ENCODE data around the gene TTC9.

The TTC9 gene

GRCh38 chr14:70670992-70671651, 29.4 kb downstream of the TTC9 start:
- Histone ChIP-seq H3K36me3 (ENCODE audit: control insufficient read depth, low read length) (peaks cover 83% of the 10 kb centered on the region), H3F3A (ENCODE audit: control insufficient read depth, insufficient read depth) (peaks cover 14% of the 10 kb centered on the region), H3K4me1 (ENCODE audit: control insufficient read depth, low read length) (peaks cover 48% of the 10 kb centered on the region), H3K27ac (ENCODE audit: low read depth, low read length) (no peak overlapping the region), H3K27me3 (ENCODE audit: control insufficient read depth, low read length) (no peaks in the 10 kb centered on the region), H3K4me3 (ENCODE audit: low read length) (no peak overlapping the region), H4K20me1 (ENCODE audit: control insufficient read depth, insufficient read depth, low read depth, low read length) (no peaks in the 10 kb centered on the region), H3K79me2 (ENCODE audit: control insufficient read depth, low read length) (peaks cover 44% of the 10 kb centered on the region), H3K9me2 (replicated peaks; ENCODE audit: control insufficient read depth, low read length) (no peaks in the 10 kb centered on the region), H3K9me3 (ENCODE audit: control insufficient read depth, insufficient read depth, low read length) (no peaks in the 10 kb centered on the region), H3K4me2 (ENCODE audit: low read length) (no peak overlapping the region)
- TF ChIP-seq CTCF (IDR thresholded peaks at IDR 0.05; ENCODE audit: low read depth, low read length, poor library complexity, severe bottlenecking) = no peak
- no peak for TF ChIP-seq EZH2phosphoT487 (IDR thresholded peaks at IDR 0.05; ENCODE audit: borderline replicate concordance, low read length)

GRCh38 chr14:70671652-70672644, 30.2 kb downstream of the TTC9 start:
- TF ChIP-seq CTCF (IDR thresholded peaks at IDR 0.05; ENCODE audit: low read depth, low read length, poor library complexity, severe bottlenecking) (no peak), EZH2phosphoT487 (IDR thresholded peaks at IDR 0.05; ENCODE audit: borderline replicate concordance, low read length) (no peak)
- H3K9me3 ChIP-seq (ENCODE audit: control insufficient read depth, insufficient read depth, low read length) = no peaks in the 10 kb centered on the region
- no peaks in the 10 kb centered on the region for H3K9me2 ChIP-seq (replicated peaks; ENCODE audit: control insufficient read depth, low read length)
- H3F3A ChIP-seq (ENCODE audit: control insufficient read depth, insufficient read depth) = peaks cover 14% of the 10 kb centered on the region
- no peak overlapping the region for H3K4me2 ChIP-seq (ENCODE audit: low read length)
- peaks cover 39% of the 10 kb centered on the region for H3K4me1 ChIP-seq (ENCODE audit: control insufficient read depth, low read length)
- no peaks in the 10 kb centered on the region for H3K27me3 ChIP-seq (ENCODE audit: control insufficient read depth, low read length)
- no peak overlapping the region for H3K27ac ChIP-seq (ENCODE audit: low read depth, low read length)
- no peaks in the 10 kb centered on the region for H4K20me1 ChIP-seq (ENCODE audit: control insufficient read depth, insufficient read depth, low read depth, low read length)
- peaks cover 36% of the 10 kb centered on the region for H3K79me2 ChIP-seq (ENCODE audit: control insufficient read depth, low read length)
- no peak overlapping the region for H3K4me3 ChIP-seq (ENCODE audit: low read length)
- H3K36me3 ChIP-seq (ENCODE audit: control insufficient read depth, low read length) = peaks cover 75% of the 10 kb centered on the region

DNA sequence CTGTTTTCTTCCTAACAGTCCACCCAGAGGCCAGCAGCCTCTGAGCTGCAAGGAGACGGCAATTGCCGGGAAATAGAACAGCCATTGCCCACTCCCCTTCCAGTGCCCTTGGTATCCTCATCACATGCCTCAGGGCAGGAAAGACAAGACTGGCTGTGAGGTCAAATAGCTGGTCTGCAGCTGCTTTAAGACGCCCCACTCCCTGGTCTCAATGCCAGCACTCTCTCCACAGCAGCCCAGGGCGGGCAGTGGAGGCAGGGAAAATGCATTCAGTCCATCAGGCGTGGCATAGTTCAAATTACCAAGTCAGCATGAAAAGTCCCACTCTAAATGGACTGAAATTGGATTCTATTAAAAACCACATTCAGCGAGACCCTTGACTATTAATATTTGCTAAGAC, 35.6 kb downstream of the TTC9 start:
- Histone ChIP-seq H3K79me2 (ENCODE audit: control insufficient read depth, low read length) (no peaks in the 10 kb centered on the region), H3K36me3 (ENCODE audit: control insufficient read depth, low read length) (peaks cover 28% of the 10 kb centered on the region), H3K4me1 (ENCODE audit: control insufficient read depth, low read length) (no peaks in the 10 kb centered on the region), H3K9me3 (ENCODE audit: control insufficient read depth, insufficient read depth, low read length) (no peaks in the 10 kb centered on the region), H3K27me3 (ENCODE audit: control insufficient read depth, low read length) (no peaks in the 10 kb centered on the region), H3K9me2 (replicated peaks; ENCODE audit: control insufficient read depth, low read length) (no peaks in the 10 kb centered on the region), H3K27ac (ENCODE audit: low read depth, low read length) (no peak overlapping the region), H3F3A (ENCODE audit: control insufficient read depth, insufficient read depth) (peaks cover 12% of the 10 kb centered on the region), H3K4me3 (ENCODE audit: low read length) (no peak overlapping the region), H3K4me2 (ENCODE audit: low read length) (no peak overlapping the region), H4K20me1 (ENCODE audit: control insufficient read depth, insufficient read depth, low read depth, low read length) (no peaks in the 10 kb centered on the region)
- TF ChIP-seq CTCF (IDR thresholded peaks at IDR 0.05; ENCODE audit: low read depth, low read length, poor library complexity, severe bottlenecking) (no peak), EZH2phosphoT487 (IDR thresholded peaks at IDR 0.05; ENCODE audit: borderline replicate concordance, low read length) (no peak)
